Neural cell (in vitro differentiated cells): ENCODE results near the gene CTSL. TPM values are rescaled to one million over a fixed set of nuclear protein-coding genes. Genes with fewer than 3 reads are reported as not detected.

Experiments
- H2AFZ ChIP-seq: fragments of 200-600, 300-800 bp; sonication (generic), shearing (Covaris generic); 2 replicates; pipeline ENCODE4 v1.6.0; 2014; ENCODE audit warnings: low read depth, mild to moderate bottlenecking, antibody characterized with exemption, low read length, moderate library complexity
- H3F3A ChIP-seq: fragments of 200-600 bp; shearing (Covaris generic); 2 replicates; pipeline ENCODE4 v1.6.1; 2016; ENCODE audit warnings: mild to moderate bottlenecking, moderate library complexity, mixed read lengths, antibody characterized with exemption, low read length; ENCODE audit not compliant: insufficient read depth, poor library complexity, severe bottlenecking
- H3K27ac ChIP-seq: fragments of 200-600, 300-800 bp; sonication (generic), shearing (Covaris generic); 2 replicates; pipeline ENCODE4 v1.5.1; 2014; ENCODE audit warnings: mild to moderate bottlenecking, low read length, moderate library complexity
- H3K27me3 ChIP-seq: fragments of 300-800, 200-600 bp; sonication (generic), shearing (Covaris generic); 2 replicates; pipeline ENCODE4 v1.6.0; 2014; ENCODE audit warnings: mild to moderate bottlenecking, low read depth, low read length, moderate library complexity; ENCODE audit not compliant: insufficient read depth
- H3K36me3 ChIP-seq: fragments of 300-800, 200-600 bp; sonication (generic), shearing (Covaris generic); 2 replicates; pipeline ENCODE4 v1.5.1; 2014; ENCODE audit warnings: mild to moderate bottlenecking, antibody characterized with exemption, low read length, moderate library complexity; ENCODE audit not compliant: insufficient read depth
- H3K4me2 ChIP-seq: fragments of 300-800, 200-600 bp; sonication (generic), shearing (Covaris generic); 2 replicates; pipeline ENCODE4 v1.6.0; 2014; ENCODE audit warnings: mild to moderate bottlenecking, low read length
- H3K4me3 ChIP-seq: fragments of 300-800, 200-600 bp; sonication (generic), shearing (Covaris generic); 2 replicates; pipeline ENCODE4 v1.5.1; 2014; ENCODE audit warnings: mild to moderate bottlenecking, low read length, moderate library complexity
- H3K79me2 ChIP-seq: fragments of 200-600 bp; shearing (Covaris generic); replicated peaks from 2 replicates; pipeline ENCODE4 v1.6.0; 2014; ENCODE audit warnings: mild to moderate bottlenecking, low read length, moderate library complexity; ENCODE audit not compliant: insufficient read depth
- H3K9ac ChIP-seq: fragments of 300-800, 200-600 bp; sonication (generic), shearing (Covaris generic); 2 replicates; pipeline ENCODE4 v1.6.1; 2016; ENCODE audit warnings: mild to moderate bottlenecking, low read length, mixed read lengths
- H3K9me2 ChIP-seq: fragments of 200-600 bp; shearing (Covaris generic); 2 replicates; pipeline ENCODE4 v1.6.1; 2016; ENCODE audit warnings: mild to moderate bottlenecking, low read length, mixed read lengths; ENCODE audit not compliant: insufficient read depth
- H3K9me3 ChIP-seq: fragments of 200-600, 300-800 bp; sonication (generic), shearing (Covaris generic); 2 replicates; pipeline ENCODE4 v1.6.1; 2016; ENCODE audit warnings: mild to moderate bottlenecking, mixed run types, low read length, moderate library complexity, mixed read lengths
- H4K20me1 ChIP-seq: fragments of 200-600 bp; shearing (Covaris generic); 2 replicates; pipeline ENCODE4 v1.6.1; 2016; ENCODE audit warnings: mild to moderate bottlenecking, mixed run types; ENCODE audit not compliant: insufficient read depth
- EP300 ChIP-seq: fragments of 450-650 bp; conservative IDR thresholded peaks from 2 replicates; pipeline ENCODE4 v1.6.1; 2014; ENCODE audit warnings: antibody characterized with exemption, mild to moderate bottlenecking, moderate library complexity; ENCODE audit not compliant: poor library complexity, severe bottlenecking
- EZH2 ChIP-seq: fragments of 200-600, 300-800 bp; shearing (Covaris generic), sonication (generic); IDR thresholded peaks from 2 replicates; pipeline ENCODE4 v1.6.1; 2014; ENCODE audit warnings: antibody characterized with exemption, low read length, borderline replicate concordance, mild to moderate bottlenecking; ENCODE audit not compliant: insufficient read depth, poor library complexity, severe bottlenecking
- MXI1 ChIP-seq: fragments of 450-650 bp; conservative IDR thresholded peaks from 2 replicates; pipeline ENCODE4 v1.6.1; 2014; ENCODE audit warnings: antibody characterized with exemption, mild to moderate bottlenecking; ENCODE audit not compliant: poor library complexity, severe bottlenecking
- POLR2AphosphoS5 ChIP-seq: IDR thresholded peaks from 2 replicates; pipeline ENCODE4 v1.6.1; 2012
- RAD21 ChIP-seq: fragments of 450-650 bp; conservative IDR thresholded peaks from 2 replicates; pipeline ENCODE4 v1.6.1; 2014; ENCODE audit warnings: antibody characterized with exemption, mild to moderate bottlenecking, moderate library complexity
- SMC3 ChIP-seq: fragments of 450-650 bp; conservative IDR thresholded peaks from 2 replicates; pipeline ENCODE4 v1.6.1; 2014; ENCODE audit warnings: antibody characterized with exemption, mild to moderate bottlenecking, moderate library complexity; ENCODE audit not compliant: poor library complexity
- TAF1 ChIP-seq: IDR thresholded peaks from 2 replicates; pipeline ENCODE4 v1.6.1; 2012; ENCODE audit warnings: low read depth
- polyA plus RNA-seq: library from polyadenylated mRNA; depleted of rRNA; stranded (reverse); fragments of >200 nt; gene quantifications from 2 replicates; pipeline ENCODE4 v1.2.3, GENCODE V29; 2014
- TF ChIP-seq, protein P1 (sequence below): IDR thresholded peaks from 2 replicates; pipeline ENCODE4 v1.6.1; 2012; ENCODE audit warnings: borderline replicate concordance
- TF ChIP-seq, protein P2 (sequence below): fragments of 450-650 bp; IDR thresholded peaks from 2 replicates; pipeline ENCODE4 v1.5.1; 2014; ENCODE audit warnings: antibody characterized with exemption, mild to moderate bottlenecking, moderate library complexity; ENCODE audit not compliant: poor library complexity, severe bottlenecking

Gene CTSL
- polyA plus RNA-seq, 1 donor from 2014 or later, result 53.5 TPM

DNA sequence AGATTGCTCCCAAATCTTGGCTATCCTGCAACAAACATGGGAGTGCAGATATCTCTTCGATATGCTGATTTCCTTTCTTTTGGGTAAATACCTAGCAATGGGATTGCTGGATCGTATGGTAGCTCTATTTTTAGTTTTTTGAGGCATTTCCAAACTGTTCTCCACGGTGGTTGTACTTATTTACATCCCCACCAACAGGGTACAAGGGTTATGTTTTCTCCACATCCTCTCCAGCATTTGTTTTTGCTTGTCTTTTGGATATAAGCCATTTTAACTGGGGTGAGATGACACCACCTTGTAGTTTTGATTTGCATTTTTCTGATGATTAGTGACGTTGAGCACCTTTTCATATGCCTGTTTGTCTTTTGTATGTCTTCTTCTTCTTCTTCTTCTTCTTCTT lies 20.3 kb downstream of the CTSL start:
- no peak overlapping the region for H2AFZ ChIP-seq
- H3K4me3 ChIP-seq, result no peak overlapping the region
- H3K9me2 ChIP-seq, result no peaks in the 10 kb centered on the region
- no peaks in the 10 kb centered on the region for H3F3A ChIP-seq
- H3K9me3 ChIP-seq, result no peaks in the 10 kb centered on the region
- H3K27ac ChIP-seq, result no peak overlapping the region
- no peaks in the 10 kb centered on the region for H4K20me1 ChIP-seq
- no peaks in the 10 kb centered on the region for H3K79me2 ChIP-seq
- no peak overlapping the region for H3K9ac ChIP-seq
- no peaks in the 10 kb centered on the region for H3K27me3 ChIP-seq
- TF ChIP-seq SMC3 (no peak), MXI1 (no peak), RAD21 (no peak), TAF1 (no peak), POLR2AphosphoS5 (no peak), EP300 (no peak), EZH2 (no peak)
- TF ChIP-seq, protein P1, sequence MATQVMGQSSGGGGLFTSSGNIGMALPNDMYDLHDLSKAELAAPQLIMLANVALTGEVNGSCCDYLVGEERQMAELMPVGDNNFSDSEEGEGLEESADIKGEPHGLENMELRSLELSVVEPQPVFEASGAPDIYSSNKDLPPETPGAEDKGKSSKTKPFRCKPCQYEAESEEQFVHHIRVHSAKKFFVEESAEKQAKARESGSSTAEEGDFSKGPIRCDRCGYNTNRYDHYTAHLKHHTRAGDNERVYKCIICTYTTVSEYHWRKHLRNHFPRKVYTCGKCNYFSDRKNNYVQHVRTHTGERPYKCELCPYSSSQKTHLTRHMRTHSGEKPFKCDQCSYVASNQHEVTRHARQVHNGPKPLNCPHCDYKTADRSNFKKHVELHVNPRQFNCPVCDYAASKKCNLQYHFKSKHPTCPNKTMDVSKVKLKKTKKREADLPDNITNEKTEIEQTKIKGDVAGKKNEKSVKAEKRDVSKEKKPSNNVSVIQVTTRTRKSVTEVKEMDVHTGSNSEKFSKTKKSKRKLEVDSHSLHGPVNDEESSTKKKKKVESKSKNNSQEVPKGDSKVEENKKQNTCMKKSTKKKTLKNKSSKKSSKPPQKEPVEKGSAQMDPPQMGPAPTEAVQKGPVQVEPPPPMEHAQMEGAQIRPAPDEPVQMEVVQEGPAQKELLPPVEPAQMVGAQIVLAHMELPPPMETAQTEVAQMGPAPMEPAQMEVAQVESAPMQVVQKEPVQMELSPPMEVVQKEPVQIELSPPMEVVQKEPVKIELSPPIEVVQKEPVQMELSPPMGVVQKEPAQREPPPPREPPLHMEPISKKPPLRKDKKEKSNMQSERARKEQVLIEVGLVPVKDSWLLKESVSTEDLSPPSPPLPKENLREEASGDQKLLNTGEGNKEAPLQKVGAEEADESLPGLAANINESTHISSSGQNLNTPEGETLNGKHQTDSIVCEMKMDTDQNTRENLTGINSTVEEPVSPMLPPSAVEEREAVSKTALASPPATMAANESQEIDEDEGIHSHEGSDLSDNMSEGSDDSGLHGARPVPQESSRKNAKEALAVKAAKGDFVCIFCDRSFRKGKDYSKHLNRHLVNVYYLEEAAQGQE, result no peak
- TF ChIP-seq, protein P2, sequence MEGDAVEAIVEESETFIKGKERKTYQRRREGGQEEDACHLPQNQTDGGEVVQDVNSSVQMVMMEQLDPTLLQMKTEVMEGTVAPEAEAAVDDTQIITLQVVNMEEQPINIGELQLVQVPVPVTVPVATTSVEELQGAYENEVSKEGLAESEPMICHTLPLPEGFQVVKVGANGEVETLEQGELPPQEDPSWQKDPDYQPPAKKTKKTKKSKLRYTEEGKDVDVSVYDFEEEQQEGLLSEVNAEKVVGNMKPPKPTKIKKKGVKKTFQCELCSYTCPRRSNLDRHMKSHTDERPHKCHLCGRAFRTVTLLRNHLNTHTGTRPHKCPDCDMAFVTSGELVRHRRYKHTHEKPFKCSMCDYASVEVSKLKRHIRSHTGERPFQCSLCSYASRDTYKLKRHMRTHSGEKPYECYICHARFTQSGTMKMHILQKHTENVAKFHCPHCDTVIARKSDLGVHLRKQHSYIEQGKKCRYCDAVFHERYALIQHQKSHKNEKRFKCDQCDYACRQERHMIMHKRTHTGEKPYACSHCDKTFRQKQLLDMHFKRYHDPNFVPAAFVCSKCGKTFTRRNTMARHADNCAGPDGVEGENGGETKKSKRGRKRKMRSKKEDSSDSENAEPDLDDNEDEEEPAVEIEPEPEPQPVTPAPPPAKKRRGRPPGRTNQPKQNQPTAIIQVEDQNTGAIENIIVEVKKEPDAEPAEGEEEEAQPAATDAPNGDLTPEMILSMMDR, result no peak
- no peak overlapping the region for H3K4me2 ChIP-seq
- H3K36me3 ChIP-seq, result no peaks in the 10 kb centered on the region

DNA sequence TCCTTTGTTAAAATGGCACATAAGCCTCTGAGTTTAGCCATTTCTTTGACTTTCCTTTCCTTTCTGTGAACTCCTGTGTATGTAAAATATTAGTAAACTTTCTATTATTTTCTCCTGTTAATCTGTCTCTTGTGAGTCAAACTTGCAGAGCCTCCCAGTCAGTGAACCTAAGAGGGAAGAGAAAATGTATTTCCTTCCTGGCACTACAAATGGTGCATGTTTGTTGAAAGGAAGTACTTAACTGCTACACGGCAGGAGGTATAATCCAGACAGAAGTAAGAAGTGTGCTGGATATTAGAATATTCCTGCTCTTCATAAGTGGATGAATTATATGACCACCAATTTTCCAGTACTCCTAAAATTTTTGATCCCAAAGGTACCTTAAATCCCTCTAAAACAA lies 23.0 kb downstream of the CTSL start:
- no peaks in the 10 kb centered on the region for H3K27me3 ChIP-seq
- H3K9me2 ChIP-seq, result no peaks in the 10 kb centered on the region
- H3K9ac ChIP-seq, result no peak overlapping the region
- no peaks in the 10 kb centered on the region for H3K79me2 ChIP-seq
- H3F3A ChIP-seq, result no peaks in the 10 kb centered on the region
- H4K20me1 ChIP-seq, result no peaks in the 10 kb centered on the region
- H3K9me3 ChIP-seq, result no peaks in the 10 kb centered on the region
- no peak overlapping the region for H3K27ac ChIP-seq
- TF ChIP-seq EZH2, result no peak
- TF ChIP-seq, protein P2, result no peak
- TF ChIP-seq POLR2AphosphoS5, result no peak
- no peak for TF ChIP-seq EP300
- TF ChIP-seq MXI1, result no peak
- TF ChIP-seq SMC3, result no peak
- TF ChIP-seq, protein P1, result no peak
- no peak for TF ChIP-seq TAF1
- TF ChIP-seq RAD21, result no peak
- no peaks in the 10 kb centered on the region for H3K36me3 ChIP-seq
- H2AFZ ChIP-seq, result no peak overlapping the region
- no peak overlapping the region for H3K4me3 ChIP-seq
- no peak overlapping the region for H3K4me2 ChIP-seq
